H1 (cell line): ENCODE data around the gene PARD3. TPM values are rescaled to one million over a fixed set of nuclear protein-coding genes. Genes with fewer than 3 reads are reported as not detected.

Experiments used
- CTCF ChIA-PET: fragments of 300-600 bp; sonication (Branson Sonifier 250); formaldehyde crosslinking; loops from one replicate; lab custom pipeline; 2021; ENCODE audit not compliant: partially characterized antibody; lab: Charles Lee
- POLR2A ChIA-PET: fragments of 300-600 bp; sonication (Branson Sonifier 250); formaldehyde crosslinking; loops from one replicate; lab custom pipeline; 2021; ENCODE audit warnings: inconsistent platforms; ENCODE audit not compliant: partially characterized antibody; lab: Charles Lee
- DNase-seq, 2 experiments: peaks; one replicate each; pipeline versions ENCODE4 v3.0.0 to v3.0.0-alpha.2; 2010 to 2022; ENCODE audit warnings: low spot score in 2 of 2, low read depth in 1 of 2, mixed read lengths in 1 of 2
- FAIRE-seq: peaks from 2 replicates; lab custom pipeline; 2011; peaks lifted over from hg19 to GRCh38; lab: Jason Lieb, UNC
- H2AFZ ChIP-seq: 2 replicates; pipeline ENCODE4 v1.8.1; 2012; ENCODE audit warnings: low read length, inconsistent platforms
- H2AK5ac ChIP-seq: 2 replicates; pipeline ENCODE4 v1.6.1; 2013; ENCODE audit warnings: low read depth, low read length
- H2BK120ac ChIP-seq: replicated peaks from 2 replicates; pipeline ENCODE3; 2013; ENCODE audit warnings: low read depth, low read length, inconsistent platforms
- H2BK12ac ChIP-seq: 2 replicates; pipeline ENCODE4 v1.6.1; 2013; ENCODE audit warnings: low read depth, low read length
- H2BK15ac ChIP-seq: 2 replicates; pipeline ENCODE4 v1.6.1; 2013; ENCODE audit warnings: low read length
- H2BK20ac ChIP-seq: 2 replicates; pipeline ENCODE4 v1.6.1; 2013; ENCODE audit warnings: low read length
- H2BK5ac ChIP-seq: 2 replicates; pipeline ENCODE4 v1.6.1; 2013; ENCODE audit warnings: low read depth, low read length
- H3K14ac ChIP-seq: 2 replicates; pipeline ENCODE4 v1.6.1; 2013; ENCODE audit warnings: inconsistent platforms; ENCODE audit not compliant: insufficient read length
- H3K18ac ChIP-seq: 2 replicates; pipeline ENCODE4 v1.6.1; 2013; ENCODE audit warnings: low read length; ENCODE audit errors: extremely low read depth
- H3K23ac ChIP-seq: 2 replicates; pipeline ENCODE4 v1.6.1; 2013; ENCODE audit warnings: inconsistent platforms; ENCODE audit not compliant: insufficient read length
- H3K23me2 ChIP-seq: 2 replicates; pipeline ENCODE4 v1.6.1; 2013; ENCODE audit warnings: low read depth, low read length
- H3K27ac ChIP-seq: 2 replicates; pipeline ENCODE4 v1.6.1; 2011; ENCODE audit warnings: low read depth, low read length, inconsistent platforms
- H3K27me3 ChIP-seq, 4 experiments: replicated peaks in 1 of 4; 1 replicate in 1 of 4; 2 replicates in 3 of 4; pipeline versions ENCODE4 v1.6.1 to v1.8.1; 2011 to 2013; ENCODE audit warnings: low read length in 3 of 4, mild to moderate bottlenecking in 3 of 4, inconsistent platforms in 2 of 4, mixed read lengths in 2 of 4, moderate library complexity in 1 of 4; ENCODE audit not compliant: control insufficient read depth in 3 of 4, insufficient read depth in 3 of 4; ENCODE audit errors: extremely low read depth in 1 of 4
- H3K36me3 ChIP-seq, 4 experiments: 2 replicates each; pipeline versions ENCODE4 v1.6.1 to v1.8.1; 2011 to 2013; ENCODE audit warnings: mild to moderate bottlenecking in 4 of 4, low read length in 3 of 4, moderate library complexity in 2 of 4, control low read depth in 1 of 4, inconsistent platforms in 1 of 4; ENCODE audit not compliant: insufficient read depth in 4 of 4, control insufficient read depth in 2 of 4
- H3K4ac ChIP-seq: replicated peaks from 2 replicates; pipeline ENCODE3; 2013; ENCODE audit warnings: low read length, low read depth, mixed read lengths, inconsistent platforms; ENCODE audit not compliant: insufficient read length
- H3K4me1 ChIP-seq, 4 experiments: replicated peaks in 1 of 4; 1 replicate in 1 of 4; 2 replicates in 3 of 4; pipeline versions ENCODE4 v1.6.1 to v1.8.1; 2011 to 2013; ENCODE audit warnings: low read length in 3 of 4, inconsistent platforms in 2 of 4, mixed read lengths in 1 of 4; ENCODE audit not compliant: insufficient read depth in 4 of 4, control insufficient read depth in 3 of 4
- H3K4me2 ChIP-seq, 2 experiments: 2 replicates each; pipeline versions ENCODE4 v1.6.1 to v1.8.1; 2011 to 2013; ENCODE audit warnings: low read depth in 2 of 2, low read length in 2 of 2, control low read depth in 1 of 2, inconsistent platforms in 1 of 2, mild to moderate bottlenecking in 1 of 2; ENCODE audit not compliant: insufficient read depth in 1 of 2
- H3K4me3 ChIP-seq, 4 experiments: fragments of 200-600, 300-600 bp in 1 of 4; sonication (generic), shearing (Covaris generic), sonication (Bioruptor Twin) in 1 of 4; 2 replicates each; pipeline versions ENCODE4 v1.5.1 to v1.8.1; 2011 to 2016; ENCODE audit warnings: low read length in 4 of 4, low read depth in 3 of 4, control low read depth in 2 of 4, inconsistent platforms in 2 of 4, mild to moderate bottlenecking in 2 of 4, mixed read lengths in 1 of 4, moderate library complexity in 1 of 4; ENCODE audit not compliant: insufficient read depth in 2 of 4; ENCODE audit errors: extremely low read depth in 1 of 4
- H3K56ac ChIP-seq: replicated peaks from 2 replicates; pipeline ENCODE3; 2013; ENCODE audit warnings: low read depth, mild to moderate bottlenecking, mixed read lengths, low read length, inconsistent platforms; ENCODE audit not compliant: insufficient read length
- H3K79me1 ChIP-seq: 2 replicates; pipeline ENCODE4 v1.6.1; 2013; ENCODE audit warnings: low read depth, low read length, control low read depth
- H3K79me2 ChIP-seq, 2 experiments: 2 replicates each; pipeline versions ENCODE4 v1.6.1 to v1.8.1; 2012 to 2013; ENCODE audit warnings: low read length in 2 of 2, mild to moderate bottlenecking in 2 of 2, inconsistent platforms in 1 of 2; ENCODE audit not compliant: insufficient read depth in 2 of 2, control insufficient read depth in 1 of 2
- H3K9ac ChIP-seq, 4 experiments: replicated peaks in 1 of 4; 1 replicate in 1 of 4; 2 replicates in 3 of 4; pipeline versions ENCODE4 v1.6.1 to v1.8.1; 2011 to 2013; ENCODE audit warnings: low read depth in 3 of 4, low read length in 3 of 4, control low read depth in 2 of 4, mild to moderate bottlenecking in 2 of 4, moderate library complexity in 2 of 4, inconsistent platforms in 1 of 4; ENCODE audit errors: extremely low read depth in 1 of 4
- H3K9me3 ChIP-seq, 2 experiments: 2 replicates each; pipeline versions ENCODE4 v1.6.1 to v1.8.1; 2012 to 2013; ENCODE audit warnings: mild to moderate bottlenecking in 2 of 2, moderate library complexity in 2 of 2, control low read depth in 1 of 2, inconsistent platforms in 1 of 2, low read depth in 1 of 2, low read length in 1 of 2, mixed read lengths in 1 of 2; ENCODE audit not compliant: insufficient read depth in 2 of 2
- H4K20me1 ChIP-seq, 2 experiments: replicated peaks in 1 of 2; 2 replicates each; pipeline versions ENCODE3 to v1.8.1; 2011 to 2013; ENCODE audit warnings: inconsistent platforms in 2 of 2, low read length in 2 of 2, mild to moderate bottlenecking in 1 of 2; ENCODE audit not compliant: insufficient read depth in 2 of 2, control insufficient read depth in 1 of 2
- H4K5ac ChIP-seq: 2 replicates; pipeline ENCODE4 v1.6.1; 2013; ENCODE audit warnings: low read length, low read depth, mixed read lengths, inconsistent platforms; ENCODE audit not compliant: insufficient read length
- H4K8ac ChIP-seq: 2 replicates; pipeline ENCODE4 v1.8.0; 2013; ENCODE audit warnings: mild to moderate bottlenecking, moderate library complexity, low read length, inconsistent platforms; ENCODE audit not compliant: insufficient read depth; ENCODE audit errors: extremely low read depth
- H4K91ac ChIP-seq: replicated peaks from 2 replicates; pipeline ENCODE3; 2013; ENCODE audit warnings: low read length, mixed read lengths, inconsistent platforms; ENCODE audit not compliant: insufficient read length
- CHD2 ChIP-seq: IDR thresholded peaks from 2 replicates; pipeline ENCODE4 v1.6.1; 2012; ENCODE audit warnings: low read length, improper control_type of control experiment
- GTF2F1 ChIP-seq: IDR thresholded peaks from 2 replicates; pipeline ENCODE4 v1.6.1; 2012; ENCODE audit warnings: low read depth, low read length, improper control_type of control experiment, borderline replicate concordance
- KDM1A ChIP-seq: fragments of 200-600, 300-600 bp; sonication (generic); IDR thresholded peaks from 2 replicates; pipeline ENCODE4 v1.7.1; 2016; ENCODE audit warnings: mild to moderate bottlenecking, low read length, borderline replicate concordance
- PHF8 ChIP-seq: fragments of 200-600 bp; sonication (generic); conservative IDR thresholded peaks from 2 replicates; pipeline ENCODE4 v1.7.1; 2012; ENCODE audit warnings: low read depth, mild to moderate bottlenecking, inconsistent platforms, low read length, moderate library complexity
- RNF2 ChIP-seq: fragments of 200-900, 300-1000 bp; sonication (generic); IDR thresholded peaks from 2 replicates; pipeline ENCODE4 v1.7.1; 2016; ENCODE audit warnings: borderline replicate concordance, low read depth, mild to moderate bottlenecking, antibody characterized with exemption, low read length; ENCODE audit not compliant: poor library complexity, severe bottlenecking; ENCODE audit errors: missing control alignments
- SIN3A ChIP-seq, 2 experiments: IDR thresholded peaks in 1 of 2; conservative IDR thresholded peaks in 1 of 2; 2 replicates each; pipeline ENCODE4 v1.6.1; 2011 to 2012; ENCODE audit warnings: low read length in 2 of 2, improper control_type of control experiment in 1 of 2, low read depth in 1 of 2, mild to moderate bottlenecking in 1 of 2
- SIRT6 ChIP-seq: IDR thresholded peaks from one replicate; pipeline ENCODE4 v1.7.1; 2012; ENCODE audit warnings: low read length, inconsistent platforms
- SP1 ChIP-seq: IDR thresholded peaks from 2 replicates; pipeline ENCODE4 v1.6.1; 2011; ENCODE audit warnings: low read depth, low read length
- TCF12 ChIP-seq: IDR thresholded peaks from 2 replicates; pipeline ENCODE4 v1.6.1; 2011; ENCODE audit warnings: low read depth, mild to moderate bottlenecking, low read length
- WGBS, 2 experiments: shearing (Covaris generic) in 1 of 2; methylation state at CpG; one replicate each; pipeline versions ENCODE4 v1.1.6 to v1.1.7; 2013 to 2015; ENCODE audit warnings: low lambda C conversion rate in 2 of 2, mixed read lengths in 2 of 2, inconsistent platforms in 1 of 2, low coverage in 1 of 2, missing lambda C conversion rate in 1 of 2; ENCODE audit not compliant: insufficient replicate concordance in 2 of 2, insufficient coverage in 1 of 2, insufficient read length in 1 of 2; ENCODE audit errors: extremely low coverage in 1 of 2, missing lambda C conversion rate in 1 of 2; 5-methylcytosine and 5-hydroxymethylcytosine counted together
- polyA plus RNA-seq, 7 experiments: library from polyadenylated mRNA; depleted of rRNA in 3 of 7; stranded (reverse) in 5 of 7; unstranded in 2 of 7; fragments of >200 nt in 5 of 7; fragments of 200-250 nt in 2 of 7; gene quantifications; 1 replicate in 5 of 7; 2 replicates in 1 of 7; 4 replicates in 1 of 7; pipeline versions ENCODE4 v1.2.1 to v1.2.3, GENCODE V29; 2011 to 2013; ENCODE audit warnings: missing spikeins in 2 of 7, mixed read lengths in 2 of 7
- total RNA-seq: library from RNA; stranded (reverse); fragmentation: NEBNext Ultra II Directional; extraction: Animal tissue kit (Norgen Biotek cat#: 25700); gene quantifications from 2 replicates; pipeline ENCODE4 v1.2.1, GENCODE V29; 2021
- TF ChIP-seq, protein P1 (sequence below): IDR thresholded peaks from 2 replicates; pipeline ENCODE4 v1.6.1; 2012; ENCODE audit warnings: inconsistent platforms
- TF ChIP-seq, protein P2 (sequence below): IDR thresholded peaks from 2 replicates; pipeline ENCODE4 v1.6.1; 2012; ENCODE audit warnings: low read length, inconsistent platforms

The PARD3 gene
- total and polyA plus RNA-seq, 2 of the 8 experiments (the other 6 are each of a cell fraction or from before 2014, with no cell fraction given): 19.7 to 49.1 TPM

DNA sequence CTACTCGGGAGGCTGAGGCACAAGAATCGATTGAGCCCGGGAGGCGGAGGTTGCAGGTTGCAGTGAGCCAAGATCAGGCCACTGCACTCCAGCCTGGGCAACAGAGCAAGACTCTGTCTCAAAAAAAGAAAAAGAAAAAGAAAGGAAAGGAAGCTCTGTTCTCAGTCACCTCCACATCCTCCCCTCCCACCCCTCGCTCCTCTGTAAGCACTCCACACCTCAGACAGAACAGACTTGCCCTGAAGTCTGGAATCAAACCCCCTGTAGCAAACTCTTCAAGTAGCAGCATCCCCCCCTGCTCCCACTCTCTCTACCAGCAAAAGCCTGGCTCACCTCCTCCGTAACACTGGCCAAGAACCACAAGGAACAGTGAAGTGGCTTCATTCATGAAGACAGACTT lies 66.7 kb downstream of the PARD3 start:
- POLR2A ChIA-PET: interaction anchor here (0.6 to 0.8 kb wide), 2 partner anchors 10 to 377 kb away, joined by 3 read pairs; no protein-coding TSS in a partner anchor
- Histone ChIP-seq H3K9me3 (no peaks in the 10 kb centered on the region), H4K8ac (no peak overlapping the region), H3K56ac (no peak overlapping the region), H4K20me1 (peaks cover 2 to 5% of the 10 kb centered on the region in 2 experiments), H3K27ac (no peak overlapping the region), H3K79me2 (peaks cover 4 to 90% of the 10 kb centered on the region in 2 experiments; a peak in 3 of 4 replicates), H2BK5ac (no peak overlapping the region), H4K91ac (no peak overlapping the region), H3K36me3 (no peaks in the 10 kb centered on the region), H3K4ac (no peak overlapping the region), H3K23ac (no peak overlapping the region), H3K23me2 (peaks cover 2% of the 10 kb centered on the region; the same call in 1 of the 2 replicates), H2AFZ (no peak overlapping the region), H3K9ac (no peak overlapping the region), H3K18ac (no peak overlapping the region), H4K5ac (no peak overlapping the region), H3K4me2 (no peak overlapping the region), H2BK20ac (no peak overlapping the region), H2BK15ac (no peak overlapping the region), H2BK120ac (no peak overlapping the region), H2AK5ac (no peak overlapping the region), H3K14ac (no peak overlapping the region), H3K4me1 (peaks cover 0 to 5% (median 3%) of the 10 kb centered on the region in 4 experiments; a peak in 4 of 7 replicates), H2BK12ac (no peak overlapping the region), H3K27me3 (no peaks in the 10 kb centered on the region), H3K79me1 (peaks cover 19% of the 10 kb centered on the region), H3K4me3 (no peak overlapping the region)
- DNase-seq: no peak
- CTCF ChIA-PET: interaction anchor here (0.6 to 2.2 kb wide), 6 partner anchors 11 to 277 kb away, joined by 3 to 7 read pairs (median 4); no protein-coding TSS in a partner anchor
- FAIRE-seq: no peak
- WGBS, 2 experiments: 95% methylated on average over 6 of the region's 6 CpGs; no CpG with 5 or more reads in 1 of the 2 experiments
- TF ChIP-seq, protein P1, sequence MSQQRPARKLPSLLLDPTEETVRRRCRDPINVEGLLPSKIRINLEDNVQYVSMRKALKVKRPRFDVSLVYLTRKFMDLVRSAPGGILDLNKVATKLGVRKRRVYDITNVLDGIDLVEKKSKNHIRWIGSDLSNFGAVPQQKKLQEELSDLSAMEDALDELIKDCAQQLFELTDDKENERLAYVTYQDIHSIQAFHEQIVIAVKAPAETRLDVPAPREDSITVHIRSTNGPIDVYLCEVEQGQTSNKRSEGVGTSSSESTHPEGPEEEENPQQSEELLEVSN: no peak
- TF ChIP-seq GTF2F1 (no peak), SIRT6 (no peak), SIN3A (conservative IDR thresholded peaks at IDR 0.05 in 1 of 2, IDR thresholded peaks at IDR 0.05 in 1 of 2; ENCODE audit: low read depth in 1 of 2, low read length in 2 of 2) (no peak), KDM1A (no peak), TCF12 (no peak), SP1 (no peak), RNF2 (no peak), PHF8 (no peak), CHD2 (no peak)
- TF ChIP-seq, protein P2, sequence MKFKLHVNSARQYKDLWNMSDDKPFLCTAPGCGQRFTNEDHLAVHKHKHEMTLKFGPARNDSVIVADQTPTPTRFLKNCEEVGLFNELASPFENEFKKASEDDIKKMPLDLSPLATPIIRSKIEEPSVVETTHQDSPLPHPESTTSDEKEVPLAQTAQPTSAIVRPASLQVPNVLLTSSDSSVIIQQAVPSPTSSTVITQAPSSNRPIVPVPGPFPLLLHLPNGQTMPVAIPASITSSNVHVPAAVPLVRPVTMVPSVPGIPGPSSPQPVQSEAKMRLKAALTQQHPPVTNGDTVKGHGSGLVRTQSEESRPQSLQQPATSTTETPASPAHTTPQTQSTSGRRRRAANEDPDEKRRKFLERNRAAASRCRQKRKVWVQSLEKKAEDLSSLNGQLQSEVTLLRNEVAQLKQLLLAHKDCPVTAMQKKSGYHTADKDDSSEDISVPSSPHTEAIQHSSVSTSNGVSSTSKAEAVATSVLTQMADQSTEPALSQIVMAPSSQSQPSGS: no peak
